GM19397 (cell line): Measurements from ENCODE around the gene S100P.
"Not testable (repeated sequence)": the region's sequence is repeated elsewhere in the genome, so short reads cannot be mapped to it uniquely, and the experiment has no call there.

Experiments used
- ATAC-seq: cut with Tn5 transposase; IDR thresholded peaks from one replicate; pipeline ENCODE4 v1.9.1; 2021; ENCODE audit warnings: mild to moderate bottlenecking, moderate library complexity; ENCODE audit not compliant: unreplicated experiment

S100P gene

DNA sequence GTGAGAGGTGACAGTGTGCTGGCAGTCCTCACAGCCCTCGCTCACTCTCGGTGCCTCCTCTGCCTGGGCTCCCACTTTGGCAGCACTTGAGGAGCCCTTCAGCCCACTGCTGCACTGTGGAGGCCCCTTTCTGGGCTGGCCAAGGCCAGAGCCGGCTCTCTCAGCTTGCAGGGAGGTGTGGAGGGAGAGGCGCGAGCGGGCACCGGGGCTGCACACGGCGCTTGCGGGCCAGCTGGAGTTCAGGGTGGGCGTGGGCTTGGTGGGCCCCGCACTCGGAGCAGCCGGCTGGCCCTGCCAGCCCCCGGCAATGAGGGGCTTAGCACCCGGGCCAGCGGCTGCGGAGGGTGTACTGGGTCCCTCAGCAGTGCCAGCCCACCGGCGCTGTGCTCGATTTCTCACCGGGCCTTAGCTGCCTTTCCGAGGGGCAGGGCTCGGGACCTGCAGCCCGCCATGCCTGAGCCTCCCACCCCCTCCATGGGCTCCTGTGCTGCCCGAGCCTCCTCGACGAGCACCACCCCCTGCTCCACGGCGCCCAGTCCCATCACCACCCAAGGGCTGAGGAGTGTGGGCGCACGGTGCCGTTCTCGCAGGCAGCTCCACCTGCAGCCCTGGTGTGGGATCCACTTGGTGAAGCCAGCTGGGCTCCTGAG is 21.0 kb upstream of the S100P start:
- not testable (repeated sequence) for ATAC-seq

GRCh38 chr4:6673191-6673659 is 20.5 kb upstream of the S100P start:
- ATAC-seq: not testable (repeated sequence)

DNA sequence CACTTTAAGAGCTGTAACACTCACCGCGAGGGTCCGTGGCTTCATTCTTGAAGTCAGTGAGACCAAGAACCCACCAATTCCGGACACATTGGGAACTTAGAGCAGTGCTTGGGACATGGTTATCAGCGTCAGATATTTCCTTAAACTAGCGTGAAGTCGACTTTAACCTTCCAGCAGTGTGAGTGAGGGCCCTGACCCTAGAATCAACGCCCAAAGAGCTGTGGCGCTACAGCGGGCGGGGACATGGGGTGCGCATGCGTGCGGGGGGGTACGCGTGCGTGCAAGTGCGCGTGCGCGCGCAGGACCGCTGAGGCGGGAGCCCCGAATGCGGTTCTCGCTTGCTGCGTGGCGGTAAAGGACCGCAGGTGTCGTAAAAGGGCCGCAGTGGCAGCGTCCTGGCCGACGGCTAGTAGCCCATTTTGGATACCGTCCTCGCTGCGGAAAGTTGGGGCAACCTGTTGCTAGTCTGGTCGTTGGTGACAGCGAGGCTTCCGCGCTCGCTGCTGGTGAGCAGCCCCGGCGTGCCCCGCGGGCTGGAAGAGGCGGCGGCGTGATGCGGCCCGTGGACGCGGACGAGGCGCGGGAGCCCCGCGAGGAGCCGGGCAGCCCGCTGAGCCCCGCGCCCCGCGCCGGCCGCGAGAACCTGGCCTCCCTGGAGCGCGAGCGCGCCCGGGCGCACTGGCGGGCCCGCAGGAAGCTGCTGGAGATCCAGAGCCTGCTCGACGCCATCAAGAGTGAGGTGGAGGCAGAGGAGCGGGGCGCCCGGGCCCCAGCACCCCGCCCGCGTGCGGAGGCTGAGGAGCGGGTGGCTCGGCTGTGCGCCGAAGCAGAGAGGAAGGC is 19.8 kb upstream of the S100P start:
- peak; percentile 77 for ATAC-seq

GRCh38 chr4:6674500-6675149 is 19.1 kb upstream of the S100P start:
- peak; percentile 34 for ATAC-seq

- ATAC-seq: no peak
Measured at GRCh38 chr4:6676722-6677558, 16.7 kb upstream of the S100P start.

DNA sequence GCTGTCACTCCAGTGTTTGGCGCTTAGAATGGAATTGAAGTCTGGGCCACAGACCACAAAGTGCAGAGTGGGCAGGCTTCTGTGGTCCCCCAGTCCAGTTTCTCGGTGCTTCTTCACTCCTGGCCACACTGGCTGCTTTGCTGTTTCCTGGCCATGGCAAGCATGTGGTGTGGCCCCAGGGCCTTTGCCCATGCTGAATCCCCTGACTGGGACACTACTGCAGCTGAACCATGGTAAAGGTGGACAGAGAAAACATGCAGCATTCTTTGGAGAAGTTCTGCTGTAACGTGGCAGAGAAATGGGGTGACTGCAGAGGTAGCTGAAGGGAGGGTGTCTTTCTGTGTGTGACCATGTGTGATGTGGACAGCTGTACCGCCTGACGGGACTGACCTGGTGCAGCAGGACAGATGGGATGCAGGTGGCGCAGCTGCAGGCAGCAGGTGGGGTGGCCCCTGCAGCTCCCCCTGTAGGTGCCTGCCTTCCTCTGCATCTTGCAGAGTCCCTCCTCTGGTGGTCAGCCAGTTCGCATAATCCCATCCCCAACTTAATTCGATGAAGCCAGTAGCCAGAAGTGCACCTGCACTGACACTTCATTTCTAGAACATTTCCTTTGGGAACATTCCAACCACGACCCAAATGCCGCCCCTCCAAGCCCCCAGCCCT is 13.2 kb upstream of the S100P start:
- no peak for ATAC-seq

GRCh38 chr4:6681191-6681590 is 12.5 kb upstream of the S100P start:
- ATAC-seq: no peak

DNA sequence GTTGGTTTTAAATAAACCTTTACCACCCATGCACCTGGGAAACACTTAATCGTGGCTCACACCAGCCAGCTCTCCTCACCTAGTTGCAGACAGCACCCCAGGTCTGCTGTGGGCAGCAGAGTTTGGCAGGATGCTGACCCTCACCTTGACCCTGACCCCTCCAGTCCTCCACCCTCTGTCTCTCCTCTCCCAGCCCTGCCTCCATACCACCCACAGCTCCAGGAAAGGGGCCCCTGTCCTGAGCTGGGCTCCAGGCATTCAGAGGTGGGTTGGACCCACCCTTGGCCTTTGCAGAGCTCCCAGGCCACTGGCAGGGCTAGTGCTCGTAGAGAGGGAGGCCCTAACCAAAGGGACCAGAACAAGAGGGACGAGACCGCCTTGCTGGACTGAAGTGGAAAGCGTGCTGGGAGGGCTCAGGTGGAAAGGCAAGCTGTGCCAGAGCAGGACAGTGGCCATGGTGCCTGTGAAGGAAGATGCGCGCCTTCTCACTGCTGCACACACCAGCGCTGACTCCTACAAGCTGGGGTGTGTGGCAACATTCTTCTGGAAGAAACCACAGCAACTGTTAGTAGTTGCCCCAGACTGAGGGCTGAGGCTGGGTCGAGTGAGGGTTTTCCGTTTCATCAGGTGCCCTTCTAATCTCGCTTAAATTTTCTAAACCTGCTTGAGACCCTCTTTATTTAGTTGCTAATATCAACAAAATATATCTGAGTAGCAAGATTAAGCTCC is 10.7 kb upstream of the S100P start:
- no peak for ATAC-seq

DNA sequence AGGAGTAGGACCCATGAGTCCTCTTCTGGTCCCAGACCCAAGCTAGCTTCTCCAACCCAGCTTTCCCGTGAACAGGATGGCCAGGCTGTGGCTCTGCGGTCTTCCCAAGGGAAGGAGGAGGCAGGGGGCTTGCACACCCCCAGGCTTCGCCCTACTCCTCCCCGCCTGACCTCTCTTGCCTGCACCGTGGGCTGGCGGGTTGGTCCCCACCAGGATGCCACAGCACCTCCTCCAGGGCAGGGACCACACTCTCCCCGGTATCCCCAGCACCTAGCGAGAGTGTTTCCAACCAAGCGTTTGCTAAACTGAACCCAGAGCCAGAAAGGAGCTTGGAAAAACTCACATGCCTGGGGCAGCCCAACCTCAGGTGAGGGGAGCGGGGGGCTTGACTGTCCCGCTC is 9.0 kb upstream of the S100P start:
- no peak for ATAC-seq

GRCh38 chr4:6686104-6686787 is 7.4 kb upstream of the S100P start:
- no peak for ATAC-seq

DNA sequence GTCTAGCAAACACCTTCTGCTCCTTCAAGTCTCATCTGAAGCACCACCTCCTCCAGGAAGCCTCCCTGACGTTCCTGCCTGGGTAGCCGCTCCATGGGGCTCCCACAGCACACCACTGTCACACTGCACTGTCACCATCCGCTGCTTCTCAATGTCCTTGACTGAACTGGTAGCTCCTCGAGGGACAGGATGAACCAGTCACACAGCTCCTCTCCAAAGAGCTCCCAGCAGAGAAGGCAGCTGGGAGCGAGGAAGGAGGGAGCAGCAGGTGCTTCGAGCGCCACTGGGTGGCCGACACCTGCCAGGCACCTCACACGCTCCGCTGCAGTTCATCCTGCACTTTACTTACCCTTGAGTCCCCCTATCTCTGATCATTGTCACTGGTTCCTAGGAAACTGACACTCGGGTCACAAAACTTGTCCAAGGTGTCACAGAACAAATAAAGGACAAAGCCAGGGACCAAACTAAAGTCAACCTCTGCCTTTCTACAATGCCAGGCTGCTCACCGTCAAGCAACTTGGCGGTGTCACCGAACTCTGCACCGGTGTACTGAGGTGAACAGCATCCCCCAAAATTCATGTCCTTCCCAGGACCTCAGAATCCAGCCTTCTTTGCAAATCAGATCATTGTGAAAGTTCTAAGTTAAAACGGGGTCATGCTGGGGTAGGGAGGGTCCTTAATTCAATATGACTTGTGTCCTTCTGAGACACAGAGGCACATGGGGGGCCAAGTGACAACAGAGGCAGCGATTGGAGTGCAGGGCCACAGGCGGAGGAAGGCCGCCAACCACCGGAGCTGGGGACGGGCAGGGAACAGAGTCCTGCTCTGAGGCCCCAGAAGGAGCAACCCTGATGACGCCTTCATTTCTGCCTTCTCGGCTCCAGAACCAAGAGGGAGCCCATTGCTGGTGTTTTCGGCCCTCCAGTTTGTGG is 5.5 kb upstream of the S100P start:
- no peak for ATAC-seq

DNA sequence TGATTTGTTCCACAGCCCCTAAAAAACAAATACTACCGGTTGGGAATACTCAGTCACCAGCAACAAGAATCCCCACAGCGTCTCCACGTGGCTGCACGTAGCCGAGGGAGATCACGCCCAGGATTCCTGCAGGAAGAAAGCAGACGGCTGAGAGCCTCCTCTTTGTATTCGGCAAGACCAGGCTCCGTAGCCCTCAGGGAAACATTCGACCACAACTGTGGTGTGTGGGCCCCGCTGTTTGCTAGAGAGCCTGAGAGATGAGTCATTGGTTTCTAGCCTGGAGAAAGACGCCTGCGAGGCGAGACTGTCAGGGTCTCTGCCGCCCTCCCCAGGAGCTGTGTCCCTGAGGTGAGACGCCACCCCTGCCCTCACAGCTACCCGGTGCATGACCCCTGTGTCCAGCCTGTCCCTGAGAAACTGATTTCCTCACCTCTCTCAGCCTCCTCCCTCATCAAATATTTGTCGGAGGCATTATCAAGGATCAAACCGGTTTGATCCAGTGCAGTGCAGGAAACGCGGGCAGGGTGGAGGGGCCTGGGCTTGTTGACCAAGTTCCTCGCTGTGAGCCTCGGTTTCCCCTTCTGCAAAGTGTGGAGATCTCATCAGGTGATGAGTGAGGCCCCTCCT is 4.7 kb upstream of the S100P start:
- ATAC-seq: no peak

DNA sequence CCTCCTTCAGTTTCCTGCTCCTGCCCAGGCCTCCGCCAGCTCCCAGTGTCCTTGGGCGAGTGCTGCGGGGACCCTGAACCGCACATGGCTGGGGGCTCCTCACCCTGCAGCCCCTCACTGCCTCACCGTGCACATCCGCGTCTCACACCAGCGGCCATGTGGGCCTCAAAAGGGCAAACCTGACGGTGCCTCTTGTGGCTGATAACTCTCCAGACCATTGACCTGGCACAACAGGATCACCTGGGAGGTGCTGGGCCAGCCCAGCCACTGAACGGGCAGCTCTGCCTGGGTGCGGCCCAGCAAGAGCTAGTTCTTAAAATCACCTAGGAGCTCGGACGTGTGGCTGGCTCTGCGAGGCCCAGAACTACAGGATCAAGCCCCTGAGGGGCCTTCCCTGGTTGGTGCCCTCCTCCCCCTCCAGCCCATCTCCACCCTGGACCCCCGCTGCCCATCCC is 4.1 kb upstream of the S100P start:
- no peak for ATAC-seq

DNA sequence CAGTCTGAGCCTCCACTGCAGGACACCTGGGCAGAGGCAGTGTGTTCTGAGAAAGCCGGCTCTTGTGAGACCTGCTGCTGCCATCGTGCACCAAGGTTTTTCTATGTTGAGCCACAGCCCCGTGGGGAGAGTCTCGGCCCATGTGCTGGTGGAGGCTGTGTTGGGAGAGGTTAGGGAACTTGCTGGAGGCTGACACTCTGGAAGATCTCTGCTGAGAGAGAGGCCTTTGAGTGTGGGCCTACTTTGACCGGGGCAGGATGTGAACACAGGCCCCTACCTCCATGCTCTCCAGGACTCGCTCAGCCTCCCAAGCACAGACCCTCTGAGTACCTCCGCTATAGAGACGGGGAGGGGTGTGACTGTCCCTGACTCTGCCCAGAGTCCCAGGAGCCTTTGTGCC is 1.3 kb upstream of the S100P start:
- ATAC-seq: no peak

DNA sequence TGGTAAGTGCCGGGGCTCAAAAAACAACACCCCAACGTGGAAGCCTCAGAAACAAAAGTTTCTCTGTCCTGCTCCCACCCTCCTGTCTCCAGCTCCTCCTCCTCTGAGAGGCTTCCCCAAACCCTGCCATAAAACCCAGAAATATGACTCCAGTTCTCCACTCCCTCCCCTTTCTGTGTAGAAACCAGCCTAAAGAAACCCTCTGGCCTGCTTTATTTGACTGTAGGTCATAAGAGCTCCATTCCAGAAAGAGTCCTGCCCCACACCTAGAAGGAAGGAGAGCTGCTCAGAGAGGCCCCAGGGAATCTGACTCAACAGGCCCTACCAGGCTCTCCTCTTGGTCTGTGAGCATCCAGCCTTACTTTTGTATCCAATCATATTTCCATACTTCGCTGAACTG is 872 bp upstream of the S100P start:
- no peak for ATAC-seq

- ATAC-seq: no peak
Measured at GRCh38 chr4:6694177-6694901, 661 bp downstream of the S100P start.
